Suppressor macrophage treated with lipopolysaccharide for 4 hours (primary cell): ENCODE results near the gene OR1A1.
"Not testable (repeated sequence)": the region's sequence is repeated elsewhere in the genome, so short reads cannot be mapped to it uniquely, and the experiment has no call there.

ENCODE experiments used
- DNase-seq: peaks from one replicate; pipeline ENCODE4 v3.0.0-alpha.2; 2020

OR1A1 gene, protein sequence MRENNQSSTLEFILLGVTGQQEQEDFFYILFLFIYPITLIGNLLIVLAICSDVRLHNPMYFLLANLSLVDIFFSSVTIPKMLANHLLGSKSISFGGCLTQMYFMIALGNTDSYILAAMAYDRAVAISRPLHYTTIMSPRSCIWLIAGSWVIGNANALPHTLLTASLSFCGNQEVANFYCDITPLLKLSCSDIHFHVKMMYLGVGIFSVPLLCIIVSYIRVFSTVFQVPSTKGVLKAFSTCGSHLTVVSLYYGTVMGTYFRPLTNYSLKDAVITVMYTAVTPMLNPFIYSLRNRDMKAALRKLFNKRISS

DNA sequence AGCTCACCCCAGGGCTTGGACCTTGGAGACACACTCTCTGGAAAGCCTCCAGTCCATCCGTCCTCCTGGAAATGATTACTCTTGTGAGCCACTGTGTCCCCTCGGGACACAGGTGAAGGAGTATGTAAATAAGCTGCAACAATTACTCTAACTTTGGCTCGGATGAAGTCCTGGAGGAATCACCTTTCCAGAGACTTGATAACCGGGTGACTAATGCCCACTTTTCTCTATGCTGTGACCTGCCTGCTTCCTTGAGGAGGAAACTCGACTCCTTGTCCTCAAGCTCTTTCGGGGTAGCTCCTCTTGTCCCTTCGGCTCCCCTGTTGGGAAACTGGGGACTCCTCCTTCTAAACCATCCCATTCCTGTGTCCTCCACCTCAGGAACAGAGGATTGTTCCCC, at the start of gene OR1A1:
Gene OR1A1, plus strand, starts transcription at position 301 of the 400 bp plus-strand sequence. CDS start 7,954 bp downstream, outside the sequence.
- no peak for DNase-seq

DNA sequence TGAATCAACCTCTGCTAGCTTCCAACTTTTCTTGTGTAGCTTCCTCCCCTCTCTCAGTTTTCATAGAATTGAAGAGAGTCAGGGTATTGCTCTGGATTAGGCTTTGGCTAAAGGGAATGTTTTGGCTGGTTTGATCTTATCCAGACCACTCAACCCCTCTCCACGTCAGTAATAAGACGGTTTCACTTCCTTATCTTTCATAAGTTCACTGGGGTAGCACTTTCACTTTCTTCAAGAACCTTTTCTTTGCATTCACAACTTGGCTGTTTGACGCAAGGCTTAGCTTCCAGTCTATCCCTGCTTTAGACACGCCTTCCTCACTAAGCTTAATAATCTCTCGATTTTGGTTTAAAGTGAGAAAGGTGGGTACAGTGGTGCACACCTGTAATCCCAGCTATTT, 39.9 kb upstream of the OR1A1 start:
- DNase-seq, result peak; percentile 88

DNA sequence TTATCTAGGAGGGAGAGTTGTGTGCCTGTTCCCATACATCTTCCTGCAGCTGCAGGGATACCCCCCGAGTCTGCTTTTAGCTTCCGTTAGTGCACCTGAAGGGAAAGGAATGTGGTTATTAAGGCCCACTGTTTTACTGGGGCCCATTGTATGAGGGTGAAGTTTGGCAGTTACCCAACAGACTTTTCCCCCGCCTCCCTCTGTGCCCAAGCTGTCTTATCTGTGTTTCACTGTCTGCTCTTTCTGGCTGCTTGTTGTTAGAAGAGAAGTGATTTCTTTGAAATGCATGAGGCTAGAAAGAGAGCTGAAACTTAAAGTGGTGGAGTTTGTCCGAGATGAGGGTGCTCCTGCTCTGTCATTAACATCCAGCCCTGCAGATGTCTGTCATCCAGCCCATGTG, 17.5 kb upstream of the OR1A1 start:
- no peak for DNase-seq

DNA sequence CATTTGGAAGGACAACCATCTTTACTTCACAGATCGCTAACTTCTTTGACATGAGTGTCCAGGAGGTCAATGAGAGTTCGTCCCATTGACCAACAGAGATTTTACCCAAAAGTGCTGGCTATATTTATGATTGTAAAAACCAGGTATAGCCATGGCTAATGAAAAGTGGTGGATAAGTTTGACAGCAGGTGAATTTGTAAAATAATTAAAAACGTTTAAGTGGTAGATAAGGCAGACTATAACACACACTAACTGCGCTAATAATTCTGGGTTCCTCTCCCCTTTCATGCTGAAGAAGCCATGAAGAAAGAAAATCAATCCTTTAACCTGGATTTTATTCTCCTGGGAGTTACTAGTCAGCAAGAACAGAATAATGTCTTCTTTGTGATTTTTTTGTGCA, 10.2 kb upstream of the OR1A1 start, which contains the start of gene OR1A2:
Gene OR1A2, plus strand, starts transcription at position 301 of the 400 bp plus-strand sequence. Its CDS starts 0 bp downstream, at position 301.
- DNase-seq, result no peak

DNA sequence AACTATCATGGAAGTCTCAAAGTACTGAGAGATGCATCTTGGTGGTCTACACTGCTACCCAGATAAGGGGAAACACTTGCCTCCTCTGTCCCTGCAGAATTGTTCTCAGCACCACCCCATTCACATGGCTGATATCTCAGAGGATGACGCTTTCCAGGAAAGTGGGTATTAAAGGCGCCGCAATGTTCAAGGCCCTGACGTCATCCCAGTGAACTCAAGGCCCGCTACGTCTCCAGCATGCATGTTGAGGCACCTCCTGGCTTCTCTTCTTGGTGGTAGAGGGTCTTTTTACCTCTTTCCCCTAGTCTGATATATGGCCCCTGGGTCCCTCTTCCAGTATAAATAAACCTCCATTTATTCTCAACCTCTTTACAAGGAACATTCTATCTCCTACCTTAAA, 1.0 kb downstream of the OR1A1 start:
- DNase-seq, result no peak

DNA sequence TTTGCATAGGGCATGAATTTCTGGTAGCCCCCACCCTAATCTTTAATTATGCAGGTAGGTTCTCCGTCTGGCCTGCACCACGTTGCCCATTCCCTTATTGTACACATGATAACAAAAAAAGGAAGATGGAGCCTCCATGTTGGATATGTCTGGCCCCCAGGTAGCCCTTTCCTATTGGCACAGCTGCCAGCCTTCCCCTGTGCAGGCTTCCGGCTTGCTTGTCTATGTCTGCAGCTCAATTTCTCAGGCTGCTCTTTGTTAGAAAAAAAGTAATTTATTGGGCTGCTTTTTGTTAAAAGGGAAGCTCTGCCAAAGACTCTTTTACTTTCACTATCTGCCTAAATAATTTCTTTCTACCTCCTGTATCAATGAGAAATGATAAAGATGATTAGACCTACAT, 5.5 kb downstream of the OR1A1 start:
- no peak for DNase-seq

DNA sequence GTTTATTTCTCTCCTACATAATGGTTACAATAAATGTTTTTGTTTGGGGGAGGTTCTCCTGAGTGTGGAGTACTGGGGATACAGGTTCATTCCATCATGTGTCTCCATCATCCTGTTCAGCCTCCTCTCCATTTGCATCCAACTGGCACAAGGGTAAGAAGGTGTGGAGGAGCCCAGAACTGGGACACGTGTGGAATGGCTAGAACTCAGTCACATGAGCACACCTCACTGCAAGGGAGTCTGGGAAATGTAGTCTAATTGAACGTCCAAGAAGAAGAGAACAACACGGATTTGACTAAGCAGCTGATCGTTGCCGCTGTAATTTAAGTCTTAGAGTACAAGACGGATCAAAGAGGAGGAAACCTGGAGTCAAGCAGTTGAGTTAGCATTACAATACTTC, 6.1 kb downstream of the OR1A1 start:
- no peak for DNase-seq

DNA sequence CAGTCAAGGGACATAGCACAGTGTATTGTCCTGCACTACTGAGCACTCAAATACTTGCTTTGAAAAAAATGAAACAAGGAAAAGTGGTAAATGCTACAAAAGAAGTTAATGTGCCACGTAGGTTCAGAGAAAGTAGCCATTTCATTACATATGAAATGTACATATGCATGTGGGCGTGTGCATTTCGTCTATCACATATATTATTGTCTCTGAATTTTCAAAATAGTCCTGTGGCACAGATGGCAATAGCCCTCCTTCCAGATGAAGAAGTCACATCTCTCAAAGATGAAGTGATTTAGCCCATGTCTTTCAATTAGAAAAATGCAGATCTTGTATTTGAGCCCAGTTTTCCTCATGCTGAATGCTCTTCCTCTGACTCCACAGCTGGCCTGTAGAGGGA, 12.5 kb downstream of the OR1A1 start:
- not testable (repeated sequence) for DNase-seq

DNA sequence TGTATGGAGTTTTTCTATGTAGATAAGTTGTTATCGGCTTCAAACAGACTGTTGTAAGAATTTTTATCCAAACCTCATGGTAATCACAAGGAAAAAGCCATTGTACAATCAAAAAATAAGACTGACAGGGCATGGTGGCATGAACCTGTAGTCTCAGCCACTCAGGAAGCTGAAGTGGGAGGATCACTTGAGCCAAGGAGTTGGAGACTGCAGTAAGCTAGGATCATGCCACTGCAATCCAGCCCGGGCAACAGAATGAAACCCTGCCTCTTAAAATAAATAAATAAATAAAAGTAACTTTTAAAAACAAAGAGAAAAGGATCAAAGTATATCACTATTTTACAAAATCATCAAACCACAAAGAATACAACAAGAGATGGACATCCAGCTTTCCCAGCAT, 14.4 kb downstream of the OR1A1 start:
- DNase-seq, result no peak

DNA sequence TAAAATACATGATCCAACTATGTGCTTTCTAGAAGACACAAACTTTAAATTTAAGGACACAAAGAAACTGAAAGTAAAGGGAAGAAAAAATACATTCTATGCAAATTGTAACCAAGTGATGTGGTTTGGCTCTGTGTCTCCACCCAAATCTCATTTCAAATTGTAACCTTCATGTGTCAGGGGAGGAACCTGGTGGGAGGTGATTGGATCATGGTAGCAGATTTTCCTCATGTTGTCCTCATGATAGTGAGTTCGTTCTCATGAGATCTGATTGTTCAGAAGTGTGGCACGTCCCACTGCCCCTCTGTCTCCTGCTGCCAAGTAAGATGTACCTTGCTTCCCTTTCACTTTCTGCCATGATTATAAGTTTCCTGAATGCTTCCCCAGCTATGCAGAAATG, 15.0 kb downstream of the OR1A1 start:
- DNase-seq, result peak; percentile 26

DNA sequence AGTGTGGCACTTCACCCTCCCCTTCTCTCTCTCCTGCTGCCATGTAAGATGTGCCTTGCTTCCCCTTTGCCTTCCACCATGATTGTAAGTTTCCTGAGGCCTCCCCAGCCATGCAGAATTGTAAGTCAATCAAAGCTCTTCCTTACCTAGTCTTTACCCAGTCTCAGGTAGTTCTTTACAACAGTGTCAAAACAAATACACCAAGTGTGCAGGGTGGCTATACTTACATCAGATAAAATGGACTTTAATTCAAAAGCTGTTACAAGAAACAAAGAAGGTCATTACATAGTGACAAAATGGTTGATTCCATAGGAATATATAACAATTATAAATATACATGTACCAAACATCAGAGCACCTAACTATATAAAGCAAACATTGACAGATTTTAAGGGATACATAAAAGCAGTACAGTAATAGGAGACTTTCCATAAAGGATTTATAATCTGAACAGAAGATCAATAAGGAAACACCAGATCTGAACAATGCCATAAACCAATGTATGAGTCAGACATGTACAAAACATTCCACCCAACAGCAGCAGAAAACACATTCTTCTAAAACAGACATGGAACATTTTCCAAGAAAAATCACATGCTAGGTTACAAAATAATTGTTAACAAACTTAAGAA, 17.4 kb downstream of the OR1A1 start:
- DNase-seq, result not testable (repeated sequence)

DNA sequence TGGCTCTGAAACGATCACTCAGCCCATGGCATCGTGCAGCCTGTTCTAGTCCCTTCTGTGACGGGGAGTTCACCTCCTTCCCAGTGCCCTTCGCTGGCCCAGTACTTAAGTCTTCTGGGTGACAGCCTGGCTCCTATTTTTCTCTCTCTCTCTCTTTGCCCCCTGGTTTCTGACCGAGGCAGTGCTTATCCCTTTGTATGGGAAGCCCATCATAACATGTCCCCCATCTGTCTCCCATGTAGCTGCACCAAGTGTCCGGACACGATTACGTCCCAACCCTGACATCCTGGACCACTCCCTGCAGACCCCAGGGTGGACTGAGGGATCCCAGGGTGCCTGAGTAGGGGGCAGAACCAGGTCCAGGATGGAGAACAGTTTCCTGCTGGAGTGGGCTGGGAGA, 24.8 kb downstream of the OR1A1 start:
- DNase-seq, result not testable (repeated sequence)

DNA sequence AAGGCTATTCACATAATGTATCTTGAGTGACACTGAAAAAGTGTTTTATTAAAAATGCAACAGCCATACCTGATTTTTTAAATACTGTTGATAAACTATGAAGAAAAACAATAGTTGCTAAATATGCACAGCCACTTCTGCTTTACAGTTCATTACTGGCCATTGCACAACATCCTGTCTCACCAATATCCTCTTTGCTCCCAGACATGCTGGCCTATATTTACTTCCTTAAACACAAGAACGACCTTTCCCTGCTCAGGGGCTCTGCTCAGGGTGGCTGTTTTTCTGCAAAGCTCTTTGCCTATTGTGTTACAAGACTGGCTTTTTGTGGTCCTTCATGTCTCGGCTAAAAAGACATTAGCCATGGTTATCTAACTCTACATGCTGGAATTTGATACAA, 31.2 kb downstream of the OR1A1 start:
- DNase-seq, result peak; percentile 62

DNA sequence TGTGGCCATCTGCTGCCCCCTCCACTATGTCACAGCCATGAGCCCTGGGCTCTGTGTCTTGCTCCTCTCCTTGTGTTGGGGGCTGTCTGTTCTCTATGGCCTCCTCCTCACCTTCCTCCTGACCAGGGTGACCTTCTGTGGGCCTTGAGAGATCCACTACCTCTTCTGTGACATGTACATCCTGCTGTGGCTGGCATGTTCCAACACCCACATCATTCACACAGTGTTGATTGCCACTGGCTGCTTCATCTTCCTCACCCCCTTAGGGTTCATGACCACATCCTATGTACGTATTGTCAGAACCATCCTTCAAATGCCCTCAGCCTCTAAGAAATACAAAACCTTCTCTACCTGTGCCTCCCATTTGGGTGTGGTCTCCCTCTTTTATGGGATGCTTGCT, 33.6 kb downstream of the OR1A1 start:
- not testable (repeated sequence) for DNase-seq

DNA sequence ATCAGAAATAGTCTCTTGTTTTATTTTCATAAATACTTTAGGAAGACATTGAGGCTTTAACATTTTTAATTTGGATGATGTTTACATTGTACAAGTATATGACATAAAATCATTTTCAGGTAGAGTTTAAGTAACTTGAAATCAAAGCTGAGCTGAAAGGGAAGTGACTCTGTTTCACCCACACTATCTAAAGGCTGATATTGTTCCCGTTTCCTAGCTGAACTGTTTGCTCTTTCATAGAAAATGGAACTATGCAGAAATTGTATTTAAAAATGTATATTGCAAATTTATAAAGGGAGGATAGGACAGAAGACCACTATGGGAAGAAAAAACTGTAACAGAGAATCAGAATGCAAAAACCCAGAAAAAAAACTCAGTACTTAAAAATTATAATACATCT, 37.4 kb downstream of the OR1A1 start:
- DNase-seq, result peak; percentile 45

DNA sequence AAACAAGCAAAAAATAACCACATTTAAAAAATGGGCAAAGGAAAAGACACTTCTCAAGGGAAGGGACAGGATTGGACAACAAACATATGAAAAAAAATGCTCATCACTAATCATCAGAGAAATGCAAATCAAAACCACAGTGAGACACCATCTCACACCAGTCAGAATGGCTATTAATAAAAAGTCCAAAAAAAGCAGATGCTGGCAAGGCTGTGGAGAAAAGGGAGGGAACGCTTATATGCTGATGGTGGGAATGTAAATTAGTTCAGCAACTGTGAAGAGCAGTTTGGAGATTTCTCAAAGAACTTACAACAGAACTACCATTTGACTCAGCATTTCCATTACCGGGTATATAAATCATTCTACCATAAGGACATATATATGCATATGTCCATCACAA, 41.5 kb downstream of the OR1A1 start:
- DNase-seq, result not testable (repeated sequence)

DNA sequence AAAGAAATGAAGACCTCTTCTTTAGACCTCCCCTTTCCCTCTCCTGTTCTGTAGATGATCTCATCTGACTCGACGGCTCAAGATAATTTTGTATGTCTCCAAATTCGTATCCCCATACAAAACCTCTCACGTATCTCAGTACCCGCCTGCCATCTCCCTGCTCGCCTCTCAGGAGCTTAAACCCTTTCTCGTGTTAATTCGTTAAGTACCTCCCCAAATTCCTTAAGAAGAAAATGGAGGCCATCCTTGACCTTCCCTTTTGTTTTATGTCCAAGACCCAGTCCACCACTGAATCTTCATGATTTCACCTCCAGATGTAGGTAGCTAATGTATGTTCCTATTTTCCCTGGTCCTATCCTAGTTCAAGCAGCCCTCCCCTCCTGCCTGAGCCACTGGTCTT, 49.1 kb downstream of the OR1A1 start:
- DNase-seq, result no peak

DNA sequence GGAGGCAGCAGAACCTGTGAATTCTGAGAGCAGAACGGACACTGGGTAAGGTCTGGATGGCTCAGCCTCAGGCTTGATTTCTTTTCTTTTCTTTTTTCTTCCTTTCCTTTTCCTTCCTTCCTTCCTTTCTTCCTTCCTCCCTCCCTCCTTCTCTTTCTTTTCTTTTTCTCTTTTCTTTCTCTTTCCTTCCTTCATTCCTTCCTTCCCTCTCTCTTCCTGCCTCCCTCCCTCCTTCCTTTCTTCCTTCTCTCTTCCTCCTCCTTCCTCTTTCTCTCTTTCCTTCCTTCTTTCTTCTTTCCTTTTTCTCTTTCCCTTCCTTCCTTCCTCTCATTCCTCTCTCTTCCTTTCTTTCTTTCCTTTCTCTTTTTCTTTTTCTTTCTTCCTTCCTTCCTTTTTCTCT, 52.7 kb downstream of the OR1A1 start:
- DNase-seq, result no peak

DNA sequence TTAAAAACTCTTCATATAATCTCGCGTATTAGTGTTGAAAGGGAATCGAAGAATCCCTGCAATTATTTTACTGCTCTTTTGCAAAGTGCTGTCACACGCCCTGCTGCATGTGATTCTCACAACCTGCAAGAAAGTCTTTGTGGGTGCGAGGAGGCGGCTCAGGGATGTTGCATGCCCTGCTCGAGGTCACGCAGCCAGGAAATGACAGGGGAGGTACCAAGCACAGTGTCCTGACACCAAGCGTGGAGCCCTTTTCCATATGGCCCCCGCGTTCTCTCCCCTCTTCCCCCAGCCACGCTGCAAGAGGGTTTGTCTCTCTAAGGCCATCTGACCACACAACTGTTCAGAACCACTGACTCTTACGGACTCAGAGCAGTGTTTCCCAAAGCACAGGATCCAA, 53.1 kb downstream of the OR1A1 start:
- no peak for DNase-seq
